Stimulated activated CD8-positive, alpha-beta memory T cell treated with anti-CD3 and anti-CD28 coated beads, Interleukin-12 subunit alpha, Interleukin-12 subunit beta, amount 100 ng/mL, for 24 hours (primary cell): Measurements from ENCODE around the gene CRLF1.
"Not testable (repeated sequence)": the region's sequence is repeated elsewhere in the genome, so short reads cannot be mapped to it uniquely, and the experiment has no call there.

Source experiments
- DNase-seq: peaks from one replicate; pipeline ENCODE4 v3.0.0-alpha.2; 2020; ENCODE audit errors: extremely low read depth

CRLF1 gene

DNA sequence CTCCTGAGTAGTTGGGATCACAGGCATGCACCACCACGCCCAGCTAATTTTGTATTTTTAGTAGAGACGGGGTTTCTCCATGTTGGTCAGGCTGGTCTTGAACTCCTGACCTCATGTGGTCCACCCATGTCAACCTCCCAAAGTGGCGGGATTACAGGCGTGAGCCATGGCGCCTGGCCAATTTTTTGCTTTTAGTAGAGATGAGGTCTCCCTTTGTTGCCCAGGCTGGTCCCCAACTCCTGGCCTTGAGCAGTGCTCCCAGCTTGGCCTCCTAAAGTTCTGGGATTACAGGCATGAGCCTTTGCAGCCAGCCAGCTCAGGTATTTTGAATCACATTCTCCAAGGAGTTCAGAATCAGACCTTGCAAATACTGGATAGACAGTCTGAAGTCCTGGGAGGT is 13.9 kb downstream of the CRLF1 start:
- not testable (repeated sequence) for DNase-seq

DNA sequence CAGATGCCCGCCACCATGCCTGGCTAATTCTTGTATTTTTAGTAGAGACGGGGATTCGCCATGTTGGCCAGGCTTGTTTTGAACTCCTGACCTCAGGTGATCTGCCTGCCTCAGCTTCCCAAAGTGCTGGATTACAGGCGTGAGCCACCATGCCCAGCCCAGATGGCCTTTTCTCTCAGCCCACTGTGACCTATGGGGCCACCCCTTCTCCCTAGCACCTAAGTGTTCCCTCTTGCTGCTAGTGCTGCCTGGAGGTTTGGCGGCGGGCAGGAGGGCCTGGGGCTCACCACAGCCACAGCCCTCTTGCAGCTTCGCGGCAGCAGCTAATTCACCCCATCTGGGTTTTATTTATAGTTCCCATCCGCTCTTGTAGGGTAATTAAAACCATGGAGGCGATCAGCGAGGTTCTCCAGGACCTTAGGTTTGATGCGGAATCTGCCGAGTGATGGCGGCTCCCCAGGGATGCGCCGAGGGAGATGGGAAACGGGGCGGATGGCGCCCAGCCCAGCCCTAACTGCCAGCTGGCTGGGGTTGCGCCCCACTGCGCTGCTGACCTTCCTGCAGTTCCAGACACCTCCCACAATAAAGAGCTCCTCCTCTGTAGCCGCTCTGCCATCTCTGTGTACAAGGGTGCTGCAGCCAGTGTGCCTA is 14.7 kb downstream of the CRLF1 start:
- no peak for DNase-seq

DNA sequence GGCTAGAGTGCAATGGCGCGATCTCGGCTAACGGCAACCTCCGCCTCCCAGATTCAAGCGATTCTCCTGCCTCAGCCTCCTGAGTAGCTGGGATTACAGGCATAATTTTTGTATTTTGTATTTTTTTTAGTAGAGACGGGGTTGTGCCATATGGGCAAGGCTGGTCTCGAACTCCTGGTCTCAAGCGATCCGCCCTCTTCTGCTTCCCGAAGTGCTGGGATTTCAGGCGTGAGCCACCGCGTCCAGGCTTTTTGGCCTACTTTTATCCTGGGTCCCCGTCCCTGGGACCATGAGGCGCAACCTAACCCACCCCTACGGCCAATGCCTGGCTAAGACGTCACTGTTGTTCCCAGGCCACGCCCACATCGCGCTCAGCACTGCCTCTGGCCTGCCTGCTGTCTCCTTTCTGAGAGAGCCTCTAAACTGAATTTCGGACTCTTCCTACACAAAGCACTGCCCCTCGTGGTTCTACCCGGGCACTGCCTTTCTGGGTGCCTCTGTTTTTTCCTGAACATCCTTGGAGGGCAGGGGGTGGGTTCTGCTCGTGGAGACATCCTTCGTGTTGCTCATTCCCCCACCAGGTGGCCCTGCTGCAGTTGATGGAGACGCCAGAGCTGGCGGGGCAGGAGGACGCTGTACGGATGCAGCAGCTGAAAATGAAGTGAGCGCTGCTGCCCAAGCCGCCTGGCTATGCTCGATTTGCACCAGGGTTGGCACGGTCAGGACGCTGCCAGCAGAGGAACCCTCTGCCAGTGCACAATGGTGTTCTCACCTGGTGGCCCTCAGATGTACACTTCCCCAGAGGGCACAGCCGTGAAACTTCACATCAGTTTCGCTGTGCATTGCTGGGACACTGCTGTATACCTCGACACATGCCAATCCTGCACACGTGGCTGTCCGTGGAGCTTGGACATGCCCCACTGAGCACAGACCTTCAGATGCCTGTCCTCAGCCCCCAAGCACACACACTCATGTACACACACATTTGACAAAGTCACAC is 16.0 kb downstream of the CRLF1 start:
- DNase-seq, result no peak

DNA sequence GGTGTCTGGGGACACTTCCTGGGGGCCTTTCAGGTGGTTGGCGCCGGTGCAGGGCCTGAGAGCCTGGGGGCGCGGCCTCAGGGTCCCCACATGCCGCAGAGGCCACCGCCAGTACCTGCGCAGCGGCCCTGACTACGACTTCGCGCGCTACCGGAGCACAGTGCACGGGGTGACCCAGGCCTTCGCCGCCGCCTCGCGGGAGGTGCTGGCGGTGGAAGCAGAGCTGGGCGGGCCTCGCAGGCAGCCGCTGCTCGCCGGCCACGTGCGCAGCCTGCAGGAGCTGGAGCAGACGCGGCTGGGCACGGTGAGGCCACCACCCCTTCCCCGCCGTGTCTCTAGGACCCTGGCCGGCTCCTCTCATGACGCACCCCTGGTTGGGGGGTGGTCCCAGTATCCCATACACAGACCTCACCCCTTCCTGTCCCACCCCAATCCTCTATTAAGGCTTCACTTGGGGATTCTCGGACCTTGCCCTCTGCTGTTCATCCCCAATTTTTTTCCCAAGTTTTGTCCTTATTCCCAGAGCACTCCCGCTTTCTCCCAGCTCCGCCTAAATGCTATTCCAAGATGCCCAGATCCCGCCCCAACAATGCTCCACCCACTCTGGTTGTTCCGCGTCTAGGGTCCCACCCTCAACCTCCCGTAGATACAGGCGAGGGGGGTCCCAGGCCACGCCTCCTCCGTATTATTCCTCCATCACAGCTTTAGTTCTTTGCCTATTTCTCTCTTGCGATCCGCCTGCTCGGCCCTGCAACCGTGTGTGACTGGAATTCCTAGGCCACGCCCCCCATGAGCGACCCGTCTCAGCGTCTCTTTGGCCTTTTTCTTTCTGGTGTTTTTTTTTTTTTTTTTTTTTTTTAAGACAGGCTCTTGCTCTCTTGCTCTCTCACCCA is 17.0 kb downstream of the CRLF1 start:
- no peak for DNase-seq

DNA sequence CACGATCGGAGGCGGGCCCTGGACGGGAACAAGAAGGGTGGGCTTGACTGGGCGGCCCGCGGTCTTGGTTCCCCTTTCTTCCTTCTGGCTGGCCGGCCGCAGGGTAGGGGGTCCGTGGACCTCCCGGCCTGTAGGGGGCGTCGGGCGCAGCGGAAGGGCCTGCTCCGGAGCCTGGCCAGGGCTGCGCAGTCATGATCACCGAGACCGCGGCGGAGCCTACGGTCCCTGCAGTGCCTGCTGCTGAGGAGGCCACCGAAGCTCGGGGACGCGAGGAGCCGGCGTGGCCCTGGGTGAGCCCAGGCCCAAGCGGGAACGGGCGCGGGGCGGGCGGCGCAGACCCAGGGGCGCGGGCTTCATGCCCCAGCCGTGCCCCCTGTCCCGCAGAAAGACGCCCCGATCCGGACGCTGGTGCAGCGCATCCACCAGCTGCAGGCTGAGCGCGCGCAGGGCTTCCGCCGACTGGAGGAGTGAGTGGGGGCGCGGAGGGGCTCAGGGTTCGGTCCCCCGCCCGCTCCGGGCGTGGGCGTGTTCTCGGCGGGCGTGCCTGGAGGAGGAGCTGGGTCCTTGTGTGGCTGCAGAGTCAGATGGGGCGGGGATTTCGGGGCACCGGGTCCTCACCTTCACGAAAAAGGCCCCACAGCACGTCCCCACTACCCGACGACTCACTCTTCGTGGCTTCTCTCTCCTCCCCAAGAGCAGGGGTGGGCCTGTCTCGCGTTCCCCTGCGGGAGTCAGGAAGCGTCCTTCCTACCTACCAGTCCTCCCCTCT is 17.8 kb downstream of the CRLF1 start, which contains the start of gene REX1BD:
TSS of gene REX1BD (plus strand) at position 188 of the 769 bp plus-strand sequence. CDS start at position 192, 4 bp downstream.
- DNase-seq, result peak; percentile 77

DNA sequence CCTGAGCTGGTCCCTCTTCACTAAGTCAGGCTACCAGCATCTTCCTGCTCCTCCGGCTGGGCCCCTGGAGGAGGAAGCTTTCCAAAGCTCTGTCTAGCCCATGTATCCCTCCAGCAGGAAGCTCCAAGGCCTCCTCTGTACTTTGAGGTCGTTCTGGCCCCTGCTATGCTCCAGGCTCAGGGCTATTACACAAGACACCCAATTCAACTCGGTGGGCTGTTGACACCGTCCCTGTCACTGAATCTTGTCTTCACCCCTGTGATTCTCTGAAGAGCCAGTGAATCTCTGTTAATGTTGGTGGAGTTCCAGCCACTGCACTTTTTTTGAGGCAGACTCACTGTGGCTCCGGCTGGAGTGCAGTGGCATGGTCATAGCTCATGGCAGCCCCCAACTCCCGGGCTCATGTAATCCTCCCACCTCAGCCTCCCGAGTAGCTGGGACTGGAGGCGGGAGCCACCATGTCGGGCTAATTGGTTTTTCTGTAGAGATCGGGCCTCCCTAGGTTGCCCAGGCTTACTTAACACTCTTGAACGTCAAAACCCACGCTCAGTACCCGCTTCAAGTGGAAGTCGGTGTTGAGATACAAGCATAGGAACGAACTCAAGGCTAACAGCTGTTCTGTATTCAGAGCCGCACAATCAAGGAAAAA is 18.5 kb downstream of the CRLF1 start:
- no peak for DNase-seq

DNA sequence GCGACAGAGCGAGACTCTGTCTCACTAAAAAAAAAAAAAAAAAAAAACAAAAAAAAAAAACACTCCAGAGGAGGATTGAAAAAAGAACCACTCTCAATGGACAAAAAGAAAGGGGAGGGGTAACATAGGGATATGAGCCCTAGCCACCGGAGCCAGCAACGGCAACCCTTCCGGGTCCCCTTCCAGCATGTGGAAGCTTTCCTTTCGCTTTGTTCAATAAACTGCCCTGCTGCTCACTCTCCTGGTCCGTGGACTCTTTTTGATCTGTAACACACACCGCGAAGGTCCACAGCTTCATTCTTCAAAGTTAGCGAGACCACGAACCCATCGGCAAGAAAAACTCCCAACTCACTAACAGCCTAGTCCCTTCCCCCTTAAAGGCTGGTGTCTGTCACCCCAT is 19.0 kb downstream of the CRLF1 start:
- DNase-seq, result no peak

DNA sequence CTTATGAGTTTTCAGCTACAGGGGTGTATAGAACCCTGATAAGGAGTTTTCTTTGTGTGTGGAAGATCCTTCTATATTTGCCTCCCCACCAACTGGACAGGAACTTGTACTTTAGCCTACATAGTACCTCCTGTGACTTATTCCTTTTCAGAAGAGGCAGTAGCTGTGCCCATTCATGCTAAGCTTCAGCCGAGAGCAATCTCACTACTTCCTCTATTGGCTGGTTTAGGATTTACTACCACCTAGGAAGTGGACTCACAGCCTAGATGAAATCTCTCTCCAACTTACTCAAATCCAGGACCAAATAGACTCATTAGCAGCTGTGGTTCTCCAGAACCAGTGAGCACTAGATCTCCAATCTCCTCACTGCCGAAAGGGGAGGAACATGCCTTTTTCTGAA is 20.3 kb downstream of the CRLF1 start:
- DNase-seq, result no peak

DNA sequence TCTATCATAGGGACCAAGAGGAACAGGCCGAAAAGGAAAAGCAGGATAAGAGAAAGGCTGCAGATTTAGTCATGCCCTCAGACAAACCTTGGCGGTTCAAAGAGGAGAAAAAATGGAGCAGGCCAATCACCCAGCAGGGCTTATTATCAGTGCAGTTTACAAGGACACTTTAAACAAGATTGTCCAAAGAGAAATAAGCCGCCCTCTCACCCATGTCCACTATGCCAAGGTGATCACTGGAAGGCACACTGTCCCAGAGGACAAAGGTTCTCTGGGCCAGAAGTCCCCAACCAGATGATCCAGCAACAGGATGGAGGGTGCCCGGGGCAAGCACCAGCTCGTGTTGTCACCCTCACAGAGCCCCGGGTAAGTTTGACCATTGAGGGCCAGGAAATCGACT is 26.3 kb downstream of the CRLF1 start:
- DNase-seq, result no peak

DNA sequence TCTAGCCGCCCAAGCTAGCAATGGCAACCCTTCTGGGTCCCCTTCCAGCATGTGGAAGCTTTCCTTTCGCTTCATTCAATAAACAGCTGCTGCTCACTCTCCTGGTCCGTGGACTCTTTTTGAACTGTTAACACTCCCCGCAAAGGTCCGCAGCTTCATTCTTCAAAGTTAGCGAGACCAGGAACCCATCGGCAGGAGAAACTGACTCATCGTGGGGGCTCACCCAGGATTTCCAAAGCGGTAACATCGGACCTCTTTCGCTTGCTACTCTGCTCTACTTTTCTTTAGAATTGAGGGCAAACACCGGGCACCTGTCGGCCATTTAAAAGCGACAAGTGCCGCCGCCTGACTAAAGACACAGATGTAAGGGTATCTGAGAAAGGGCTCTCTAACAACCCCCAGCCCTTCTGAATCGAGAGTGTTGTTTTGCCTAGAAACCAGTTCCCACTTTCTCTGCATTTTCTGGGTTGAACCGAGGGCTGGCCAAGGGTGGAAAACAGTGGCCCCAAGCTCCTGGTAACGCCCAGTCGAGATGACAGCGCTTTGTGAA is 29.2 kb downstream of the CRLF1 start:
- no peak for DNase-seq

DNA sequence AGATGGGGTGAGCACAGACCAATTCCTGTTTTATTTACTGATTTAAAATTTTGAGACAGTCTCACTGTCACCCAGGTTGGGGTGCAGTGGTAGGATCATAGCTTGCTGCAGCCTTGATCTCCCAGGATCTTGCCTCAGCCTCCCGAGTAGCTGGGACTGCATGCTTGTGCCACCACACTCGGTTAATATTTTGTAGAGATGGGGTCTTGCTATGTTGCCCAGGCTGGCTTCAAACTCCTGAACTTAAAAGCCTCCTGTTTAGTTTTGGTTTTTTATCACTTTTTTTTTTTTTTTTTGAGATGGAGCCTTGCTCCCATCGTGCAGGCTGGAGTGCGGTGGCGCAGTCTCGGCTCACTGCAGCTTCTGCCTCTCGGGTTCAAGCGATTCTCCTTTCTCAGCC is 30.2 kb downstream of the CRLF1 start:
- no peak for DNase-seq

DNA sequence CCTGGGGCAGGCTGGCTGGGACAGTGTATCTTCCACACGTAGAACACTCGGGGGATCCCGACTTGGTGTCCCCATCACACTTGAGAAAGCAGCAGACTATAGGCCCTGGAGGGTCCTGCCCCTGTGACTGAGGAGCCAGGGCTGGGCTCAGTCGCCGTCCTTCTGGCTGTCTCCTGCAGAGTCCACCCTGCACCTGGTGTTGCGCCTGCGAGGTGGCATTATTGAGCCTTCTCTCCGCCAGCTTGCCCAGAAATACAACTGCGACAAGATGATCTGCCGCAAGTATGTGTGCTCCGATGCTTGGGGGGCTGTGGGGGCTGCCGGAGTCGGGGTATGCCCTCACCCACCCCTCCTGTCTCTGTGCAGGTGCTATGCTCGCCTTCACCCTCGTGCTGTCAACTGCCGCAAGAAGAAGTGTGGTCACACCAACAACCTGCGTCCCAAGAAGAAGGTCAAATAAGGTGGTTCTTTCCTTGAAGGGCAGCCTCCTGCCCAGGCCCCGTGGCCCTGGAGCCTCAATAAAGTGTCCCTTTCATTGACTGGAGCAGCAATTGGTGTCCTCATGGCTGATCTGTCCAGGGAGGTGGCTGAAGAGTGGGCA is 31.8 kb downstream of the CRLF1 start:
- no peak for DNase-seq

DNA sequence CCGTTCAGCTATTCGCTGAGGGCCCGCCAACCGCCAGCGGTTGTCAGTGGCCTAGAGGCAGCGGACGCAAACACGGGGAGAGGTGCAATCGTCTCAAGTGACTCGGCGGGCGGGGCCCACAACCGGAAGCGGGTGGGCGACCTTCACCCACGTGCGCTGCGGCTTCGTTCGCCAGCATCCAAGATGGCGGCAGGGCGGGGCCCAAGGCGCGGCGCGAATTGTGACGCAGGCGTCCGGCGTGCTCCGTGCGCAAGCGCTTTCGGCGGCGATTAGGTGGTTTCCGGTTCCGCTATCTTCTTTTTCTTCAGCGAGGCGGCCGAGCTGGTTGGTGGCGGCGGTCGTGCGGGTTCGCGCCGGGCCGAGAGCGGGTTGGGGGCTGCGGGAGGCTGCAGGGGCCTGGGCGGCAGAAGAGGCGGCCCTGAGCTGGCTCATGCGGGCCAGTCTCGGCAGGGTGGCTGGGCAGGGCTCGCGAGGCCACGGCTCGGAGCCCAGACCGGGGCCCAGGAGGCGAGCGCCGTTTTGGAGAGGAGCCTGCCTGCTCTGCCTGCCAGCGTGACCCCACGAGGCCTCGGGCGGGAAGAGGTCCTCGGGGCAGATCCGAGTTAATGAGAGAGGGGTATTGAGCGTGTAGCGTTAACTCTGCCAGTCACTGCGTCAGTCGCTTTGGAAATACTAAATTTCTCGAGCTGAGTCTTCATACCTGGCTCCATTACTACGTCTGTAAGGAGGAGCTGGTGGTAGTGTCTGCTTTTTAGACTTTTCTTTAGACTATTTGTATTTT is 34.8 kb downstream of the CRLF1 start, which contains the start of gene UBA52:
TSS of gene UBA52 (plus strand) at position 294 of the 781 bp plus-strand sequence. CDS start 1,444 bp downstream, outside the sequence.
- peak; percentile 97 for DNase-seq

DNA sequence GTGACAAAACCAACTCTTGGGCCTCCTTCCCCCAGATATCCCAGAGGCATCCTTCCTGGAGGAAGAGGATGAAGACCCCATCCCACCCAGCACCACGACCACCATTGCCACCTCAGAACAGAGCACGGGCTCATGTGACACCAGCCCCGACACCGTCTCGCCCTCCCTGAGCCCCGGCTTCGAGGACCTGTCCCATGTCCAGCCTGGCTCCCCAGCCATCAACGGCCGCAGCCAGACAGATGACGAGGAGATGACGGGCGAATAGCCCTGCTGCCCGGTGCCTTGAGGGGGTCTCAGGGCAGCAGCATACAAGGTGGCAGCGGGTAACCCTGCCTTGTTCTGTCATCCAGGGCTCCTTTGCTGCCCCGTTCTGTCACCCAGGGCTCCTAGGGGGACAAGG is 38.2 kb downstream of the CRLF1 start:
- no peak for DNase-seq

DNA sequence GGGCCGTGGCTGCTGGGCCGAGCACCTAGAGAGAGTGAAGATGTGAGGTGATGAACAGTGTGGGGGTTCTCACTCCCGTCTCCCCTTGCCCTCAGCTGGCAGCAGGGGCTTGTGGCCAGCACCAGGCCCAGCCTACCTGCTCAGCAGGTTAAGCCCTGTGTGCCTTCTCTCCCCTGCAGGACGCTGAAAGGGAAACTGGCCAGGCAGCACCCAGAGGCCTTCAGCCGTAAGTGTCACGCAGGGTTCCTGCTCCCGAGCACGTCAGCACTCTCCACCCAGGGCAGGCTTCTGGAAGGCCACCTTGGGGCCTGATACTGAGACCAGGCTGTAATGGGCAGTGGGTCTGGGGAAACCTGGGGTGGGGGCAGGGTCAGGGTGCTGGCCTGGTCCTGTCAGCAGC is 39.6 kb downstream of the CRLF1 start:
- no peak for DNase-seq

DNA sequence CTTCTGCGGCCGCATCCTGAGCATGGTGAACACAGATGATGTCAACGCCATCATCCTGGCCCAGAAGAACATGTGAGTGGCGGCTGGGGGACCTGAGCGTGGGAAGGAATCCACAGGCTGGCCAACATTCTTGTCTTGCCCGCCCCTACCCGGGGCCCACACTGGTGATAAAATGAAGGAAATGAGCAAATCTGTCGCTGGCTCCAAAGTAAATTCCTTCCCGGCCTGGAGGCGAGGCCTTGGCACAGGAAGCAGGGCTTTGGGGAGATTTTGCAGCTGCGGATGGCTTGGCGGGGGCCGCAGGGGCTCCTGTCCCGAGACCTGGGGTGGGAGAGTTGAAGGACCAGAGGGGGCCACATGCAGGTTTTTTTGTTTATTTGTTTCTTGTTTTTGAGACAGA is 44.5 kb downstream of the CRLF1 start:
- no peak for DNase-seq

DNA sequence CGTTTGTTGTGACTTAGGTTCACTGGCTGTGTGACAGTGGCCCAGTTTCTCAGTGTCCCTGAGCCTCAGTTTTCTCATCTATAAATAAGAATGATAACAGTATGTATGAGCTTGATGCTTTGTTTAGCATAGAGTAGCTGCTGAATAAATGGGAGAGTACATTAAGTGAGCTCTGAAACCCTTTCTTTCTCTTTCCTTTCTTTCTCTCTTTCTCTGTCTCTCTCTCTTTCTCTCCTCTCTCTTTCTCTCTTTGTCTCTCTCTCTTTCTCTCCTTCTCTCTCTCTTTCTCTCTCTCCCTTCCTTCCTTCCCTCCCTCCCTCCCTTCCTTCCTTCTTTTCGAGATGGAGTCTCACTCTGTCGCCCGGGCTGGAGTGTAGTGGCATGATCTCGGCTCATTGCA is 46.9 kb downstream of the CRLF1 start:
- DNase-seq, result no peak

DNA sequence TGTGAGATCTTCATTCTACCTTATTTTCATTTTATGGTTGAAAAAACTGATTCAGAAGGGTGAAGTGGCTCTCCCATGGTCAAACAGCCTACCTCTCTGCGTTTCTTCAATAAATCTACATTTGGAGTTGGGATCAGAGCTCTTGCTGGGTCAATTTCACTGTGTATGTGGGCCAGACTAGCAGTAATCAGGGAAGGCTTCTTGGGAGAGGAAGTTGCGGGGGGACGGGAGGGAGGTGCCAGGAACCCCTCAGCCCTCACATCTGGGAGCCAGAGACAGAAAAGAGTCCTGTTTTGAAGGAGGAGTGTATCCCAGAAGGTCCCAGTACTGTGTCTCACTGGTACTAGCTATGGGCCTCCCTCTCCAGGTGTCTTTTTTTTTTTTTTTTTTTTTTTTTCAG is 48.0 kb downstream of the CRLF1 start:
- DNase-seq, result no peak

DNA sequence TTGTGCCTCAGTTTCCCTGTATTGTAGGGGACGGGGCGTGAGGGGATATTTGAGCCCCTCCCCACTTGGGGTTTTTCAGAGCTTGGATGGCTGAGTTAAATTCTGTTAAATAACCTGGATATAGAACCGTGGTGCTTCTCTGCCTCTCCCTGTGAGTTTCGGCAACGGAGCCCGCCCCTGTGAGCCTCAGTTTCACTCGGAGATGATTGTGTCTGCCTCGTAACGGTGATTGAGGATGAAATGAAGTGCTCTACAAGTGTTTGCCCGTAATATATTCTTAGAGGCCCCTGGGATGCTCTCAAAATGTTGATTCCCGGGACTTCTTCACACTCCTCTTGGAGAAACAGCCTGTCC is 48.4 kb downstream of the CRLF1 start:
- DNase-seq, result no peak
